Epithelial cell of proximal tubule (primary cell): ENCODE data around the gene IGF2BP1. TPM values are rescaled to one million over a fixed set of nuclear protein-coding genes. Genes with fewer than 3 reads are reported as not detected.
"Not testable (repeated sequence)": the region's sequence is repeated elsewhere in the genome, so short reads cannot be mapped to it uniquely, and the experiment has no call there.

Experiments used
- DNase-seq: peaks from one replicate; pipeline ENCODE4 v3.0.0-alpha.2; 2011; ENCODE audit warnings: low read depth
- H3K4me3 ChIP-seq: 2 replicates; pipeline ENCODE4 v1.5.1; 2011; ENCODE audit warnings: low read depth, mild to moderate bottlenecking, low read length
- total RNA-seq: library from RNA; depleted of rRNA; stranded (reverse); fragments of >200 nt; gene quantifications from 2 replicates; pipeline ENCODE4 v1.2.3, GENCODE V29; 2015
- TF ChIP-seq, protein P1 (sequence below): conservative IDR thresholded peaks from 2 replicates; pipeline ENCODE4 v1.5.1; 2012; ENCODE audit warnings: low read depth, mild to moderate bottlenecking, low read length

IGF2BP1 gene
- total RNA-seq, 1 donor from 2014 or later, result 9.0 TPM

DNA sequence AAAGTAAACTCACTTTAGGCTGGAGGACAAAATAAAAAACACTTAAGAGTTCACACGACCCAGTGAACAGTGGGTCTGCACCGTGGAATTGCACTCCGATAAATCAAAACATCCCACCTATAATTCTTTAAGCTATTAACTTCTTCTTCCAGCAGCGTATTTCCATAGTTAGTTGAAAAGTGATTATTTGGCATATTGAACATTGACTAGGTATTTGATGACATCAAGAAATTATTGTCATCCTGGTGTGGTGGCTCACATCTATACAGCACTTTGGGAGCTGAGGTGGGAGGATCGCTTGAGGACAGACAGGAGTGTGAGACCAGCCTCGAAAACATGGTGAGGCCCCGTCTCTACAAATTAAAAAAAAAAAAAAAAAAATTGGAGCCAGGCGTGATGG is 23.4 kb downstream of the IGF2BP1 start:
- TF ChIP-seq, protein P1, sequence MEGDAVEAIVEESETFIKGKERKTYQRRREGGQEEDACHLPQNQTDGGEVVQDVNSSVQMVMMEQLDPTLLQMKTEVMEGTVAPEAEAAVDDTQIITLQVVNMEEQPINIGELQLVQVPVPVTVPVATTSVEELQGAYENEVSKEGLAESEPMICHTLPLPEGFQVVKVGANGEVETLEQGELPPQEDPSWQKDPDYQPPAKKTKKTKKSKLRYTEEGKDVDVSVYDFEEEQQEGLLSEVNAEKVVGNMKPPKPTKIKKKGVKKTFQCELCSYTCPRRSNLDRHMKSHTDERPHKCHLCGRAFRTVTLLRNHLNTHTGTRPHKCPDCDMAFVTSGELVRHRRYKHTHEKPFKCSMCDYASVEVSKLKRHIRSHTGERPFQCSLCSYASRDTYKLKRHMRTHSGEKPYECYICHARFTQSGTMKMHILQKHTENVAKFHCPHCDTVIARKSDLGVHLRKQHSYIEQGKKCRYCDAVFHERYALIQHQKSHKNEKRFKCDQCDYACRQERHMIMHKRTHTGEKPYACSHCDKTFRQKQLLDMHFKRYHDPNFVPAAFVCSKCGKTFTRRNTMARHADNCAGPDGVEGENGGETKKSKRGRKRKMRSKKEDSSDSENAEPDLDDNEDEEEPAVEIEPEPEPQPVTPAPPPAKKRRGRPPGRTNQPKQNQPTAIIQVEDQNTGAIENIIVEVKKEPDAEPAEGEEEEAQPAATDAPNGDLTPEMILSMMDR, result no peak
- DNase-seq, result no peak
- H3K4me3 ChIP-seq, result no peak overlapping the region

DNA sequence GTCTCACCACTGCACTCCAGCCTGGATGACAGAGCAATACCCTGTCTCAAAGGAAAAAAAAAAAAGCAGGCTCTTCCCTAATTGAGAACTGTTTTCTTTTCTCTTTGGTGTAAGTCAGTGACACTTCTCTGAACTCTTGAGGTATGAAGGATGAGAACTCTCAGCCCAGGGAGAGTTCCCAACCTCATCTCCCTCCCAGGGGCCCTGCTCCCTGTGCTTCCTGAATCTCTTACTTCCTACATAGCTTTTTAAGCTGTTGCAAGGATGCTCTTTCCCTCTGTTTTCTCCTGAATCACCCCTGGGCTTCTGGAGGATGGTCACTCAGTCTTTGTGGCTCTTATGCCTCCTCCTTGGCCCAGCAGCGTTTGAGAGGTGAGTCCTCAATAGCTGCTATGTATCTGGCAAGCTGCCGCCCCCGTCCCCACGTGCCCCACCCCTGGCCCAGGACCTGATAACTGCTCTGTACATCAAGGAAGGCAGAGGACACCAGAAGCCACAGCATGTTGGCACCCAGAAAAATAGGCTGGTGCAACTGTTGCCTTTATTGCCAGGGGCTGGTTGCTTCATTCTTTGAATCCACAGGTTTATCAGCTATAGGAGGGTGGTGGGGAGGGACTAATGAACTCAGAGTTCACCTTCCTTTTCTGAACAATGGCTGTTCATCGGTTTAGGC is 24.0 kb downstream of the IGF2BP1 start:
- DNase-seq, result no peak
- no peak overlapping the region for H3K4me3 ChIP-seq
- TF ChIP-seq, protein P1, result no peak

DNA sequence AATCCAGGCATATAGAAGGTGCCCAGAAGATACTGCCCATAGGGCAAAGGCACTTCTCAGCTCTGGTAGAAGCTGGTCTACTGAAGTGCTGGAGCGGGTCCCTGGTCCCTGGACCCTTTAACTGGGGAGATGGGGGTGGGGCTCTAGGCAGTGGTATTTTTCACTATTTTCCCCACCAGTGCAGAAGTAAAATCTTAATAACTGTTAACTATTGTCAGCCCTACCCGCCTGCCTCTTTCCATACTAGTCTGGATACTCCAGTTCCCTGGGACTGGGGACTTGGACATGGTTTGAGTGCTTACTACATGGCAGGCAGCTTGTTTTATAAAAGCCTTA is 24.6 kb downstream of the IGF2BP1 start:
- DNase-seq, result no peak
- TF ChIP-seq, protein P1, result no peak

DNA sequence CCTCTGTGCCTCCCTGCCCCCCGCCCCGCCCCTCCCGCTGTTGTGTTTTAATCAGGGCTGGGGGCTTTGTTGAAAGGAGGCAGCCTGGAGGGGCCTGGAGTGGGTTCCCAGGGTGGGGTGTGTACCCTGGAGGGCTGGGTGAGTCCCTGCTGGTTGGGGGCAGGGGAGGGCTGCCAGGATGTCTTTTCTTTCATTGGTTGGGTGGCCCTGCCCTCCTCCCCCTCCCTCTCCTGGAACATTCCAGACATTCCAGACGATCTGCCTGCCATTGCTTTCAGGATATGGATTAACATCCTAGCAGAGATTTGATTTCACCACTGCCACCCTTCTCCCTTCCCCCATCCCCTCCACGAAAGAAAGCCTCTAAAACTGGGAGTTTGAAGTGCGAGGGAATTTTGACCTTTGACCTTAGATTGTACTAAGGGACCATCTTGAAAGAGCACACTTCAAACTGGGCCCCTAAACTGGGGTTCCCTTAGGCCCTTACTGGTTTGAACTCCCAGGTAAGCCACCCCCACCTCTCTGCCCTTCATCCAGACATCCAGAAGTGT is 25.3 kb downstream of the IGF2BP1 start:
- no peak overlapping the region for H3K4me3 ChIP-seq
- peak; percentile 31 for DNase-seq
- TF ChIP-seq, protein P1, result no peak

More for the DNA sequence above, 24.6 kb downstream of the IGF2BP1 start:
- no peak overlapping the region for H3K4me3 ChIP-seq

DNA sequence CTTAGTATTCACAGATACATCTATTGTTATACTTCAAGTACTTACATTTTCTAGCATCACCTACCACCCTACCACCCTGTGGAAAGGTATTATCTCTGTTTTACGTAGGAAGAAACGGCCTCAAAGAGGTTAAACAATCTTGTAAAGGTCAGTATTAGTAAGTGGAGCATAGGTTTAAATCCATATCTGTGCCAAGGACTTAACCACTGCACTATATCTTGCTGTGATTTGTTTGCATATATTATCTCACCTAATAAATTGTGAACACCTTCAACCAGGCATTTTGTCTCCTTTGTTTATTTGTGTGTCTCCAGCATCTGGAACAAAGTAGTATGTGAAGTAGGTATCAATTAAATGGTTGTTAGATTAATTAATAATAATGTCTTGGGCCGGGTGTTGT is 27.3 kb downstream of the IGF2BP1 start:
- H3K4me3 ChIP-seq, result no peak overlapping the region
- no peak for DNase-seq
- TF ChIP-seq, protein P1, result no peak

DNA sequence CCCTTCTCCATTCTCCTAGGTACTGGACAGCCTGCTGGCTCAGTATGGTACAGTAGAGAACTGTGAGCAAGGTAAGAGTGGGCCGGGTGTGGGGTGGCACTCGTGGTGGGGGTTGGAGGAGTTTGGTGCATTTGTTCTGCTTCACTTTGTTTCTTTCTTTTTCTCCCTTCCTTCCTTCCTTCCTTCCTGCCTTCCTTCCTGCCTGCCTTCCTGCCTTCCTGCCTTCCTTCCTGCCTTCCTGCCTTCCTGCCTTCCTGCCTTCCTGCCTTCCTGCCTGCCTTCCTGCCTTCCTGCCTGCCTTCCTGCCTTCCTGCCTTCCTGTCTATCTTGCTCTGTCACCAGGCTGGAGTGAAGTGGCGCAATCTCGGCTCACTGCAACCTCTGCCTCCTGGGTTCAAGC is 29.3 kb downstream of the IGF2BP1 start:
- not testable (repeated sequence) for DNase-seq, H3K4me3 ChIP-seq

DNA sequence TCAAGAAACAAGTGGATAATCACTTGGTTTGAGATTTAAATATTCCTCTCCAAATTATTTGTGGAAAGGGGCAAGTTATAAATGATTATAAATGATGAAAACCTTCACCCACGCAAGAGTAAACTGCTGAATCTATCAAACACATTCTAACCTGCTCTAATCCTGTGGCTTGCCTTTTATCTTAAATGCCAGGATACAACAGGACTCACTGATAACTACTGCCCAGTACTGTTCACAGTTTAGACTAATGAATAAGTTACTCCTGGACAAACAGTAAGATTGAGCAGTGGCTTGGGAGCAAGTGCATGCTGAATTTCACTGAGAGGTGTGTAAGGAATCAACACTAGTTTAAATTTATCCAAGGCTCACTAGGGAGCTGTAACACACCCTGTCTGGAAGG is 31.1 kb downstream of the IGF2BP1 start:
- TF ChIP-seq, protein P1, result no peak
- DNase-seq, result no peak
- H3K4me3 ChIP-seq, result no peak overlapping the region
